Measurements from ENCODE around the gene ZNF792. TPM values are rescaled to one million over a fixed set of nuclear protein-coding genes. Genes with fewer than 3 reads are reported as not detected.
"Not testable (repeated sequence)": the region's sequence is repeated elsewhere in the genome, so short reads cannot be mapped to it uniquely, and the experiment has no call there.

Gene ZNF792
- total and polyA plus RNA-seq, 2 of the 4 experiments (the other 2 are of a cell fraction) = 1.5 to 4.8 TPM

DNA sequence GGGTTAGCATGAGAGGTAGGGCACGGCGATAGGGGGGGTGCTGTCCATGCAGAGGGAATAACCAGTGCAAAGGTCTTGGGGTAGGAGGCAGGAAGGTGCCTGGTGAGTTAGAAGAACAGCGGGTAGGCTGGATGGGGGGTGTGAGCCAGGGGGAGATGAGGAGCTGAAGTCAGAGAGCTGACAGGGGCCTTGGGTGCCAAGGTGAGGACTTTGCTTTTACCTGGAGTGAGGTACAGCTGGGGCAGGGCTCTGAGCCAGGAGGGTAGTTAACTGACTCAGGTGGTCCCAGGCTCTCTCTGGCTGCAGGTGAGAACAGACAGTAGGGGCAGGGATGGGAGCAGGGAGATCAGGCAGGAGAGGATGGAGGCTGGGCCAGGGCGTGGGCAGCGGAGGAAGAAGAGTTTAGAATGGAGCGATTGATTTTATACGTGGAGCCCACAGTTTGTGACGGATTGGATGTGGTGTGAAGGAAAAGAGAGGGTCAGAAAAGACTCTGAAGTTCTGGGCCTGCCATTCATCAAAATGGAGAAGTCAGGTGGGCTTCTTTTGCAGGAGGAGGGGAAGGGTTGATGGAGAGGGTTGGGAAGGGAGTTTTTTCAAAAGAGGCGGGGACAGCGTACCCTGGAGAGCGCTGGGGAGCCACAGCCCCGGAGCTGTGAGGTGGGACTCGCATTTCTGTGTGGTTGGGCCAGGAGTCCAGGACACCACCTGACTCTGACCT is 34.9 kb upstream of the ZNF792 start (continued):
- no peak for TF ChIP-seq MXI1 (IDR thresholded peaks at IDR 0.05; ENCODE audit: borderline replicate concordance, low read depth, low read length)

DNA sequence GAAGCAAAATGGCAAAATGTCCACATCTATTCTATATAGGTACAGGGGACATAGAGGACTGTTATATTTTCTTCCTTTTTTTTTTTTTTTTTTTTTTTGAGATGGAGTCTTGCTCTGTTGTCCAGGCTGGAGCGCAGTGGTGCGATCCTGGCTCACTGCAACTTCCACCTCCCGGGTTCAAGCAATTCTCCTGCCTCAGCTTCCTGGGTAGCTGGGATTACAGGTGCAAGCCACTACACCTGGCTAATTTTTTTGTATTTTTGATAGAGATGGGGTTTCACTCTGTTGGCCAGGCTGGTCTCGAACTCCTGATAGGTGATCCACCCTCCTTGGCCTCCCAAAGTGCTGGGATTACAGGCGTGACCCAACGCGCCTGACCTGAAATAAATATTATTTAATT is 34.2 kb upstream of the ZNF792 start:
- WGBS, 2 experiments (ENCODE audit: extremely low coverage in 2 of 2, insufficient read length in 1 of 2) = no CpG with 5 or more reads among the region's 7 CpGs
- CTCF ChIA-PET = not testable (repeated sequence)

More for the DNA sequence above, 34.2 kb upstream of the ZNF792 start:
- H4K5ac ChIP-seq (ENCODE audit: low read depth, low read length); DNase-seq; H3K4me3 ChIP-seq (ENCODE audit: insufficient read depth, low read depth, low read length); BruUV-seq (replicated peaks); H3K23ac ChIP-seq (ENCODE audit: low read depth, low read length); H2BK20ac ChIP-seq (ENCODE audit: low read depth, low read length); intact Hi-C loops (cut with micrococcal nuclease); H3K4ac ChIP-seq (ENCODE audit: low read depth, low read length); H3K4me2 ChIP-seq (ENCODE audit: low read depth, low read length); H4K8ac ChIP-seq (ENCODE audit: low read depth in 2 of 2, low read length in 2 of 2); H3K18ac ChIP-seq (ENCODE audit: low read depth, low read length); H2AK5ac ChIP-seq (ENCODE audit: low read depth, low read length); H3K14ac ChIP-seq (replicated peaks; ENCODE audit: low read depth, low read length); dilution Hi-C loops (cut with HindIII; ENCODE audit: low sequenced_read_pairs, unreplicated experiment); H2BK5ac ChIP-seq (ENCODE audit: low read depth, low read length, poor library complexity, severe bottlenecking); ATAC-seq (ENCODE audit: low read depth); H2AK9ac ChIP-seq (replicated peaks; ENCODE audit: low read depth, low read length, poor library complexity); H3K56ac ChIP-seq (ENCODE audit: extremely low read depth, insufficient read depth, low read length); H4K91ac ChIP-seq (ENCODE audit: insufficient read depth, low read depth, low read length); POLR2A ChIA-PET (ENCODE audit: unreplicated experiment); H2BK15ac ChIP-seq (ENCODE audit: low read depth, low read length); H3K36me3 ChIP-seq (ENCODE audit: control insufficient read depth, insufficient read depth, low read length); H2AFZ ChIP-seq (replicated peaks; ENCODE audit: low read length, poor library complexity); H3K9me3 ChIP-seq (ENCODE audit: control insufficient read depth, insufficient read depth, low read length); H2BK120ac ChIP-seq (ENCODE audit: low read depth, low read length); in situ Hi-C loops (cut with MboI; ENCODE audit: low sequenced_read_pairs); H3K27ac ChIP-seq (ENCODE audit: insufficient read depth, low read length); H3K27me3 ChIP-seq (ENCODE audit: control insufficient read depth, insufficient read depth, low read length); H3K9ac ChIP-seq (ENCODE audit: low read depth, low read length); H3K9me1 ChIP-seq (ENCODE audit: insufficient read depth, low read length): not testable (repeated sequence)
- H4K20me1 ChIP-seq (ENCODE audit: insufficient read depth, low read length) = peaks cover 20% of the 10 kb centered on the region
- H3K4me1 ChIP-seq (ENCODE audit: control insufficient read depth, insufficient read depth, low read length) = peaks cover 11% of the 10 kb centered on the region
- H3K79me1 ChIP-seq (ENCODE audit: low read depth in 1 of 2, low read length in 2 of 2) = peaks cover 11 to 34% of the 10 kb centered on the region in 2 experiments

Measured in IMR-90 (cell line).